HEK293T (cell line): ENCODE results near the gene ATP1B3.

Source experiments
- CTCF ChIA-PET: fragments of 350-600 bp; formaldehyde crosslinking; extraction: SDS; loops from one replicate; lab custom pipeline; 2021; ENCODE audit warnings: antibody characterized with exemption, inconsistent platforms; lab: Yijun Ruan, JAX
- POLR2A ChIA-PET: fragments of 350-600 bp; formaldehyde crosslinking; extraction: SDS; loops from one replicate; lab custom pipeline; 2020; ENCODE audit warnings: antibody characterized with exemption, inconsistent platforms; lab: Yijun Ruan, JAX
- DNase-seq: peaks from one replicate; pipeline ENCODE4 v3.0.0; 2012; ENCODE audit warnings: mixed read lengths; ENCODE audit errors: extremely low spot score
- ARNT ChIP-seq: fragments of 450-650 bp; IDR thresholded peaks from 2 replicates; pipeline ENCODE4 v1.6.1; 2017; ENCODE audit warnings: mild to moderate bottlenecking
- BHLHE40 ChIP-seq: fragments of 450-650 bp; IDR thresholded peaks from 2 replicates; pipeline ENCODE4 v1.6.1; 2016; ENCODE audit warnings: mild to moderate bottlenecking, moderate library complexity, borderline replicate concordance
- CTBP1 ChIP-seq: fragments of 450-650 bp; IDR thresholded peaks from 2 replicates; pipeline ENCODE4 v1.6.1; 2016; ENCODE audit warnings: borderline replicate concordance
- ELF4 ChIP-seq: fragments of 450-650 bp; IDR thresholded peaks from 2 replicates; pipeline ENCODE4 v1.6.1; 2017; ENCODE audit warnings: antibody characterized with exemption
- FOXA1 ChIP-seq: fragments of 450-650 bp; IDR thresholded peaks from 2 replicates; pipeline ENCODE4 v1.6.1; 2016; ENCODE audit warnings: mild to moderate bottlenecking
- FOXK2 ChIP-seq: fragments of 450-650 bp; IDR thresholded peaks from 2 replicates; pipeline ENCODE4 v1.6.1; 2016; ENCODE audit warnings: mild to moderate bottlenecking
- FOXM1 ChIP-seq: fragments of 450-650 bp; IDR thresholded peaks from 2 replicates; pipeline ENCODE4 v1.6.1; 2017; ENCODE audit warnings: mild to moderate bottlenecking, borderline replicate concordance
- HDGF ChIP-seq: fragments of 450-650 bp; IDR thresholded peaks from 2 replicates; pipeline ENCODE4 v1.6.1; 2017; ENCODE audit warnings: antibody characterized with exemption, borderline replicate concordance
- L3MBTL2 ChIP-seq: fragments of 450-650 bp; conservative IDR thresholded peaks from 2 replicates; pipeline ENCODE4 v1.6.1; 2016; ENCODE audit warnings: mild to moderate bottlenecking
- LEF1 ChIP-seq: fragments of 450-650 bp; IDR thresholded peaks from 2 replicates; pipeline ENCODE4 v1.6.1; 2017; ENCODE audit warnings: mild to moderate bottlenecking, borderline replicate concordance
- NFRKB ChIP-seq: fragments of 450-650 bp; IDR thresholded peaks from 2 replicates; pipeline ENCODE4 v1.6.1; 2016; ENCODE audit warnings: mild to moderate bottlenecking, moderate library complexity
- PKNOX1 ChIP-seq: fragments of 450-650 bp; IDR thresholded peaks from 2 replicates; pipeline ENCODE4 v1.6.1; 2016
- SP1 ChIP-seq: fragments of 450-650 bp; IDR thresholded peaks from 2 replicates; pipeline ENCODE4 v1.6.1; 2017
- SUZ12 ChIP-seq: fragments of 450-650 bp; IDR thresholded peaks from 2 replicates; pipeline ENCODE4 v1.6.1; 2016; ENCODE audit warnings: mild to moderate bottlenecking
- TARDBP ChIP-seq: fragments of 450-650 bp; IDR thresholded peaks from 2 replicates; pipeline ENCODE4 v1.6.1; 2016
- ZNF384 ChIP-seq: fragments of 450-650 bp; IDR thresholded peaks from 2 replicates; pipeline ENCODE4 v1.6.1; 2016

ATP1B3 gene

GRCh38 chr3:141945726-141946485, 69.5 kb downstream of the ATP1B3 start:
- TF ChIP-seq FOXM1 (no peak), FOXK2 (no peak), BHLHE40 (no peak), SUZ12 (no peak)
- DNase-seq, result no peak
- CTCF ChIA-PET, result no interaction called here
- POLR2A ChIA-PET, result no interaction called here

- CTCF ChIA-PET, result no interaction called here
- POLR2A ChIA-PET, result no interaction called here
- no peak for DNase-seq
- TF ChIP-seq BHLHE40 (no peak), PKNOX1 (no peak), SUZ12 (no peak), FOXA1 (no peak), NFRKB (no peak), ELF4 (no peak)
Measured at GRCh38 chr3:141949399-141949798, 73.0 kb downstream of the ATP1B3 start.

- ChIA-PET CTCF (interaction anchor here (0.6 kb wide), 1 partner anchor 48 kb away, joined by 3 read pairs; no protein-coding TSS in a partner anchor), POLR2A (no interaction called here)
- no peak for TF ChIP-seq FOXA1
- TF ChIP-seq BHLHE40, result no peak
- no peak for TF ChIP-seq TARDBP
- no peak for TF ChIP-seq PKNOX1
- TF ChIP-seq ZNF384, result no peak
- no peak for TF ChIP-seq HDGF
- no peak for TF ChIP-seq SP1
- TF ChIP-seq LEF1, result no peak
- no peak for TF ChIP-seq ELF4
- no peak for TF ChIP-seq ARNT
- TF ChIP-seq FOXM1, result no peak
- TF ChIP-seq L3MBTL2, result no peak
- TF ChIP-seq NFRKB, result no peak
- TF ChIP-seq CTBP1, result no peak
- no peak for TF ChIP-seq SUZ12
- TF ChIP-seq FOXK2, result no peak
- no peak for DNase-seq
Measured at GRCh38 chr3:141949972-141950371, 73.5 kb downstream of the ATP1B3 start.

GRCh38 chr3:141950572-141951493, 74.4 kb downstream of the ATP1B3 start:
- ChIA-PET CTCF (interaction anchor here (0.6 kb wide), 1 partner anchor 47 kb away, joined by 3 read pairs; no protein-coding TSS in a partner anchor), POLR2A (no interaction called here)
- DNase-seq, result no peak
- TF ChIP-seq SUZ12 (no peak), LEF1 (no peak), FOXK2 (no peak), NFRKB (no peak), L3MBTL2 (no peak), SP1 (no peak), FOXM1 (no peak), CTBP1 (no peak), TARDBP (no peak), ELF4 (no peak), FOXA1 (no peak)

- ChIA-PET POLR2A (no interaction called here), CTCF (no interaction called here)
- DNase-seq, result no peak
- no peak for TF ChIP-seq FOXA1
- no peak for TF ChIP-seq CTBP1
- no peak for TF ChIP-seq L3MBTL2
- TF ChIP-seq NFRKB, result no peak
Measured at GRCh38 chr3:141952611-141953010, 76.2 kb downstream of the ATP1B3 start.

- ChIA-PET CTCF (no interaction called here), POLR2A (no interaction called here)
- no peak for TF ChIP-seq HDGF
- TF ChIP-seq NFRKB, result no peak
- TF ChIP-seq FOXM1, result no peak
- no peak for TF ChIP-seq CTBP1
- TF ChIP-seq ARNT, result no peak
- no peak for TF ChIP-seq BHLHE40
- TF ChIP-seq L3MBTL2, result no peak
- no peak for TF ChIP-seq ELF4
- no peak for TF ChIP-seq FOXA1
- TF ChIP-seq LEF1, result no peak
- no peak for DNase-seq
Measured at GRCh38 chr3:141955175-141955574, 78.7 kb downstream of the ATP1B3 start.
